GM19438 (cell line): ENCODE data around the gene SCD5.

Experiments
- ATAC-seq: cut with Tn5 transposase; IDR thresholded peaks from one replicate; pipeline ENCODE4 v1.9.1; 2021; ENCODE audit warnings: low read depth; ENCODE audit not compliant: unreplicated experiment

Gene SCD5

GRCh38 chr4:82739287-82740190 lies 59.1 kb downstream of the SCD5 start:
- peak; percentile 99 for ATAC-seq

GRCh38 chr4:82737354-82737753 lies 61.2 kb downstream of the SCD5 start:
- ATAC-seq, result no peak

GRCh38 chr4:82733636-82734035 lies 65.0 kb downstream of the SCD5 start:
- no peak for ATAC-seq

- ATAC-seq, result no peak
Measured at GRCh38 chr4:82728301-82728700, 70.3 kb downstream of the SCD5 start.

- no peak for ATAC-seq
Measured at GRCh38 chr4:82726596-82726995, 72.0 kb downstream of the SCD5 start.

GRCh38 chr4:82721819-82722423 lies 76.7 kb downstream of the SCD5 start:
- no peak for ATAC-seq

- no peak for ATAC-seq
Measured at GRCh38 chr4:82718162-82718940, 80.2 kb downstream of the SCD5 start.

GRCh38 chr4:82715731-82716617 lies 82.6 kb downstream of the SCD5 start:
- ATAC-seq, result no peak

- ATAC-seq, result no peak
Measured at GRCh38 chr4:82713856-82714255, 84.7 kb downstream of the SCD5 start.

GRCh38 chr4:82712561-82712960 lies 86.0 kb downstream of the SCD5 start:
- ATAC-seq, result no peak

- no peak for ATAC-seq
Measured at GRCh38 chr4:82711158-82711785, 87.3 kb downstream of the SCD5 start.

- ATAC-seq, result no peak
Measured at GRCh38 chr4:82710197-82710929, 88.2 kb downstream of the SCD5 start.

- no peak for ATAC-seq
Measured at GRCh38 chr4:82708982-82709381, 89.6 kb downstream of the SCD5 start.

GRCh38 chr4:82706349-82707000 lies 92.1 kb downstream of the SCD5 start:
- ATAC-seq, result no peak

- ATAC-seq, result no peak
Measured at GRCh38 chr4:82705928-82706300, 92.7 kb downstream of the SCD5 start.

- ATAC-seq, result no peak
Measured at GRCh38 chr4:82705169-82705927, 93.2 kb downstream of the SCD5 start.

GRCh38 chr4:82704156-82704555 lies 94.4 kb downstream of the SCD5 start:
- ATAC-seq, result no peak

- no peak for ATAC-seq
Measured at GRCh38 chr4:82698412-82698811, 100.2 kb downstream of the SCD5 start.
